Pancreas (tissue), 10 donors: ENCODE measurements around the gene NRCAM. TPM values are rescaled to one million over a fixed set of nuclear protein-coding genes. Genes with fewer than 3 reads are reported as not detected.
A peak's percentile ranks its signal among the peaks of the same experiment; 100 is the strongest.

Experiments
- ATAC-seq, 4 donors: fragments of 200-7000 bp; cut with Tn5 transposase; one replicate each; pipeline versions ENCODE4 v1.8.0 to v1.9.1; 2020; ENCODE audit warnings: mild to moderate bottlenecking in 4 of 4, moderate library complexity in 4 of 4
- DNase-seq, 6 donors: peaks; one replicate each; pipeline ENCODE4 v3.0.0-alpha.2; 2020
- FAIRE-seq: peaks from 2 replicates; lab custom pipeline; 2012; peaks lifted over from hg19 to GRCh38; lab: Jason Lieb, UNC
- H3K27ac ChIP-seq, 4 donors: fragments of 200-600 bp; sonication (generic); 1 replicate in 3 of 4; 2 replicates in 1 of 4; pipeline versions ENCODE4 v1.5.0 to v1.8.0; 2020
- H3K27me3 ChIP-seq, 4 donors: fragments of 200-600 bp; one replicate each; pipeline ENCODE4 v1.8.0; 2021
- H3K36me3 ChIP-seq, 3 donors: fragments of 200-600 bp; sonication (generic) in 1 of 3; one replicate each; pipeline versions ENCODE4 v1.5.0 to v1.8.0; 2020 to 2021
- H3K4me1 ChIP-seq, 3 donors: fragments of 200-600 bp; one replicate each; pipeline ENCODE4 v1.8.0; 2021
- H3K4me3 ChIP-seq, 4 donors: fragments of 200-600 bp; sonication (generic) in 2 of 4; one replicate each; pipeline versions ENCODE4 v1.5.0 to v1.8.0; 2020 to 2021
- H3K9me3 ChIP-seq, 4 donors: fragments of 200-600 bp; one replicate each; pipeline ENCODE4 v1.8.0; 2021
- CTCF ChIP-seq, 4 donors: fragments of 200-600 bp; sonication (generic) in 3 of 4; IDR thresholded peaks; one replicate each; pipeline versions ENCODE4 v1.5.0 to v1.8.0; 2021; ENCODE audit warnings: antibody characterized with exemption in 4 of 4
- WGBS, 2 donors: extraction: QIAGEN DNeasy Blood & Tissue Kit; methylation state at CpG; one replicate each; pipeline ENCODE4 v1.1.7; 2013; 5-methylcytosine and 5-hydroxymethylcytosine counted together
- intact Hi-C, 3 donors: fragments of 100-400 bp; cut with DNase I; formaldehyde crosslinking; loops; one replicate each; pipeline versions ENCODE4 v1.11.1 to v1.14.2; 2022
- polyA plus RNA-seq, 2 donors: library from polyadenylated mRNA; stranded (reverse); fragments of 200-250 nt; gene quantifications; one replicate each; pipeline ENCODE4 v1.2.3, GENCODE V29; 2013
- total RNA-seq, 6 donors: library from RNA; stranded (reverse); fragmentation: NEBNext Ultra II Directional in 4 of 6; extraction: Animal tissue kit (Norgen Biotek cat#: 25700) in 4 of 6; gene quantifications; one replicate each; pipeline versions ENCODE4 v1.2.1 to v1.2.4, GENCODE V29; 2021 to 2023
- donor health status: healthy with polysubstance abuse.
- donor health status: DM: no; HTN: no; CAD: no; lungs with moderate emphysema.
- donor health status: DM: no; HTN: no; CAD: no.
- donor health status: control.
- donor health status: control.
- donor health status: Bipolar disorder and iron deficiency.
- donor health status: DM: yes; HTN: yes; CAD: no.
- donor health status: DM: no; HTN: no; CAD: no.
- donor health status: DM: no; HTN: no; CAD: no.
- donor health status: DM: yes; HTN: yes; CAD: no.

NRCAM gene
- total and polyA plus RNA-seq, 8 donors: 14.1 to 53.6 (median 40.4) TPM

- Histone ChIP-seq H3K4me3 (no peak overlapping the region), H3K27ac (no peak overlapping the region), H3K27me3 (no peaks in the 10 kb centered on the region), H3K4me1 (peaks cover 8 to 13% (median 10%) of the 10 kb centered on the region in 3 donors), H3K36me3 (no peaks in the 10 kb centered on the region), H3K9me3 (no peaks in the 10 kb centered on the region)
- 91 to 92% methylated on average over 4 of the region's 4 CpGs for WGBS, 2 donors
- no peak for TF ChIP-seq CTCF (IDR thresholded peaks at IDR 0.05)
- intact Hi-C loops: no loop called here
- no peak for DNase-seq
- ATAC-seq: no peak
- no peak for FAIRE-seq
Observed at GRCh38 chr7:108248821-108249220, 207.4 kb downstream of the NRCAM start.

- no peak overlapping the region for H3K27ac ChIP-seq
- intact Hi-C loops: no loop called here
- FAIRE-seq (no peak), DNase-seq (no peak), ATAC-seq (no peak)
- H3K36me3 ChIP-seq: no peaks in the 10 kb centered on the region
- 91 to 97% methylated on average over 2 of the region's 2 CpGs for WGBS, 2 donors
- H3K27me3 ChIP-seq: no peaks in the 10 kb centered on the region
- TF ChIP-seq CTCF (IDR thresholded peaks at IDR 0.05): no peak
- peaks cover 8 to 11% (median 10%) of the 10 kb centered on the region in 3 donors for H3K4me1 ChIP-seq
- H3K9me3 ChIP-seq: no peaks in the 10 kb centered on the region
- no peak overlapping the region for H3K4me3 ChIP-seq
Observed at GRCh38 chr7:108248418-108248817, 207.8 kb downstream of the NRCAM start.

GRCh38 chr7:108247614-108248013 lies 208.6 kb downstream of the NRCAM start:
- no peak overlapping the region for H3K27ac ChIP-seq
- no peaks in the 10 kb centered on the region for H3K36me3 ChIP-seq
- peaks cover 8 to 11% (median 10%) of the 10 kb centered on the region in 3 donors for H3K4me1 ChIP-seq
- DNase-seq (no peak), ATAC-seq (no peak), FAIRE-seq (no peak)
- H3K9me3 ChIP-seq: no peaks in the 10 kb centered on the region
- intact Hi-C loops: no loop called here
- no peak overlapping the region for H3K4me3 ChIP-seq
- TF ChIP-seq CTCF (IDR thresholded peaks at IDR 0.05): no peak
- no peaks in the 10 kb centered on the region for H3K27me3 ChIP-seq
- 76 to 83% methylated on average over 1 of the region's 1 CpG for WGBS, 2 donors

- H3K4me1 ChIP-seq: peaks cover 8 to 11% (median 10%) of the 10 kb centered on the region in 3 donors
- H3K27ac ChIP-seq: no peak overlapping the region
- H3K27me3 ChIP-seq: no peaks in the 10 kb centered on the region
- ATAC-seq: peak; percentile 75 to 85 (median 80)
- H3K4me3 ChIP-seq: no peak overlapping the region
- no peak for TF ChIP-seq CTCF (IDR thresholded peaks at IDR 0.05)
- 62 to 74% methylated on average over 1 of the region's 1 CpG for WGBS, 2 donors
- H3K9me3 ChIP-seq: no peaks in the 10 kb centered on the region
- intact Hi-C loops: no loop called here
- FAIRE-seq: no peak
- peak in 3 of 6 donors; percentile 13 to 37 (median 24) for DNase-seq
- H3K36me3 ChIP-seq: no peaks in the 10 kb centered on the region
Observed at GRCh38 chr7:108246227-108246837, 209.9 kb downstream of the NRCAM start.

- ATAC-seq (peak in 1 of 4 donors; percentile 6), FAIRE-seq (no peak), DNase-seq (no peak)
- intact Hi-C loops: no loop called here
- TF ChIP-seq CTCF (IDR thresholded peaks at IDR 0.05): no peak
- Histone ChIP-seq H3K9me3 (no peaks in the 10 kb centered on the region), H3K4me1 (peaks cover 8 to 11% (median 10%) of the 10 kb centered on the region in 3 donors), H3K4me3 (no peak overlapping the region), H3K36me3 (no peaks in the 10 kb centered on the region), H3K27ac (no peak overlapping the region), H3K27me3 (no peaks in the 10 kb centered on the region)
- WGBS, 2 donors: 62 to 73% methylated on average over 2 of the region's 2 CpGs
Observed at GRCh38 chr7:108245523-108246226, 210.6 kb downstream of the NRCAM start.
